Retinal pigment epithelial cell (primary cell): ENCODE measurements around the gene RASGRP4.
A peak's percentile ranks its signal among the peaks of the same experiment; 100 is the strongest.

Experiments used
- DNase-seq: peaks from one replicate; pipeline ENCODE4 v3.0.0-alpha.2; 2010; ENCODE audit warnings: low read depth
- H3K4me3 ChIP-seq: 2 replicates; pipeline ENCODE4 v1.5.1; 2011; ENCODE audit warnings: mild to moderate bottlenecking, low read length, control low read depth, moderate library complexity
- CTCF ChIP-seq: conservative IDR thresholded peaks from 2 replicates; pipeline ENCODE4 v1.5.1; 2011; ENCODE audit warnings: low read depth, low read length, control low read depth, inconsistent platforms

Gene RASGRP4

DNA sequence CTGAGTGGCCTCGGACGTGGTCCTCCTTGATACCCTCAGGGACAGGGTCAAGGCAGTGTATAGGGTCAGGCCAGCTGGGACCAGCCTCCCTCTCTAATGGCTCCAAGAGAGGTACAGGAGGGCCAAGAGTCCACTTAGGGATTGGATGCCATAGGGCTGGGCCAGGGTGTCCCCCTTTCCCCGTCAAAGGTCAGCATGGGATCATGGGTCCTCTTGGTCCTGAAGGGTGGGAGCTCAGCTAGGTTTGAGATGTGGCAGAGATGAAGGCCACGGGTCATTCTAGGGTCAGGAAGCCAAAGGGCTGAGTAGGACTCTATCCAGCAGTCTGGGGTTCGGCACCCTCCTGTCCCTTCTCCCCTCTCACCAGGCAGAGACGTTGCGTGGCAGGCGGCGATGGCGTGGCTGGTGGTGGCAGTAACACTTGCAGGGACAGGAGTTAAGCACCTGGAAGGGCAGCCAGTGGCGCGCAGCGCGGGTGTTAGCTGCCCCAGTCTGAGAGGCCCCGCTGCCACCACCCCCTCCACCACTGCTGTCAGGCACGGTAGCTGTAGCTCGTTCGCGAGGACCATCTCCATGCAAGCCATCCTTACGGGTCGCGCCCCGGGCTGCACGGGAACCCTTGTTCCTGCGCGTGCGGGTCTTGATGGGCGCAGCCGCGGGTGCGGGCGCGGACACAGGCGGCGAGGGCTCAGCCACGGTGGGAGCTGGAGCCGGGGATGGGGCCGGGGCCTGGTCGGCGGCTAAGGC lies 40.8 kb downstream of the RASGRP4 start:
- no peak overlapping the region for H3K4me3 ChIP-seq
- no peak for DNase-seq
- TF ChIP-seq CTCF = no peak

DNA sequence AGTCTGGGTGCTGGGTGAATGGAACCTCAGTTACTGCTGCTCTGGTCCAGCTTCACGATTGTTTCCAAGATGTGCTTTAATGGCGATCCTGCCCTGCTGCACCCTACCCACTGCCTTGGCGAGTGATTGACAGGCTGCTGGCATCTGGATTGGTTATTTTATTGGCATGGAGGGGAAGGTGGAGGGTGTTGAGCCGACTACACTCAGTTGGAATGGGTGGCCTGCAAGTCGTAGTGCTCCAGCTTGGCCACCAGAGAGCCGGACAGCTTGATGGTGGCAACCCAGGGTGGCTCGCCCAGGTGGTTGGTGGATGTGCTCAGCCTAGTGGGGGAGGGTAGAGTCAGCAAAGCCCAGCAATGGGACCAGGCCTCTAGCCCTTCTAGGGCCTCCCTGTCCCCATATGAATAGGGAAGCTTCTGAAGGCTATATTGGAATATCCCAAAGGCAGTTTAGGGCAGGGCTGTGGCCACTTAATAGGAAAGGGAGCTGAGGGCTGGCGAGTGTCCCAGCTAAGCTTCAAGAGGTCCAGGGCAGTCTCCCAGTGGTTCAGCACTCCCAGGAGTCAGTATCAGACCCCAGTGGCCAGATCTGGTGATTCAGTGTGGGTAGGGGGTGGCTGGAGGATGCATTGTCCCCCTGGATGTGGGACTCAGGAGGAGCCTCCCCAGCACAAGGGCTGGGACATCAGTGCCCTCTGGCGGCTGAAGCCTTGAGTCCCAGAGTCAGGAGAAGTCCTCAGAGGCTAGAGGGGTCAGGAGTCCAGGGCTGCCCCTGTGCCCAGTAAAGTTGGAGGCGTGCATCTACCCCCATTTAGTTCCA lies 41.6 kb downstream of the RASGRP4 start:
- no peak overlapping the region for H3K4me3 ChIP-seq
- peak; percentile 51 for TF ChIP-seq CTCF
- DNase-seq = no peak

DNA sequence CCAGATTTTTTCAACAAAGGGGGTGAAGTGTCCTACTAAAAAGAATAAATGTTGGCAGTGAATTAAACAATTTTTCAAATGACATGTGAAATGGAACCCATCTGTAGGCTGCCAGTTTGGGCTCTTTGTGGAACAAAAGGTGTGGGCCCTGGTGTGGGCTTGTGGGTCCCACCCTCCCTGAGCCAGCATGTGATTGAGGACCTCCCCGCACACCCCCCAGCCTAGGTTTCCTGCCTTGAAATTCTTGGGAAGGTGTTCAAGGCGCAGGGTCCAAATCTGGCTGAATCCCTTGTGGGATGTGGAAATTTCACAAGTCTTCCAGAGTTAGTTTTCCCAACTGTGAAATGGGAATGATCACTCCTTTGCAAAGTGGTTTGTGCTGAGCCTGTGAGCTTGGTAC lies 42.3 kb downstream of the RASGRP4 start:
- no peak overlapping the region for H3K4me3 ChIP-seq
- no peak for DNase-seq
- no peak for TF ChIP-seq CTCF

DNA sequence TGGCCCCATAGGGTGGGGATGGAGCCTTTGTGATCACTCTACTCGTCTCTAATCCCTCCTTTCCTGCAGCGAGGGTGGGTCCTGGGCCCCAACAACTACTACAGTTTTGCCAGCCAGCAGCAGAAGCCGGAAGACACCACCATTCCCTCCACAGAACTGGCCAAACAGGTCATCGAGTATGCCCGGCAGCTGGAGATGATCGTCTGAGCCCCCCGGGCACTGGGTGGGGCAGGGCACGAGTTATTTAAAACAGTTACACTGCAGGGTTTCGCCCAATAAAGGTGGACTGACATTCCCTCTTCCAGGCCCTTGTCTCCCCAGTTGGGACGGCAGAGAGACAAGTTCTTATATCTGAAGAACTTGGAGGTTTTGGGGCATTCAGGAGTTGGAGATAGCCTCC lies 42.8 kb downstream of the RASGRP4 start:
- no peak for DNase-seq
- H3K4me3 ChIP-seq = no peak overlapping the region

DNA sequence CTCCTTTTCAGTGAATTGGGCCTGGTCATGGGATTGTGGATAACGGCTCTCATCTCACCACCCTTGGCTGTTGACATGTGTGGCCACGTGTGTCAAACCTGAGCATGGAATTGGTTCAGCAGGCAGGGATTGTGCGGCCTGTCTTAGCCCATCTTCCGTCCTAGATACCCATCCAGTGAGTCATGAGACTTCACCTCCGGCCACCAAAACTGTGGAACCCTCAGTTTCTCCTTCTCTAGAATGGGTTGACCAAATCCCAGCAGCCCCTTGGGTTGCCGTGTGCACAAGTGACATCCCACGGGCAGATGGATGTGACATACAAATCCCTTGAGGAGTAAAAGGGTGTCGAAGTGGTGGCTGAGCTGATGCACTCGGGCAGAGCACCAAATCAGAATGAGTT lies 44.9 kb downstream of the RASGRP4 start:
- DNase-seq = no peak
- no peak for TF ChIP-seq CTCF
- H3K4me3 ChIP-seq = no peak overlapping the region

More for the DNA sequence above, 42.8 kb downstream of the RASGRP4 start:
- TF ChIP-seq CTCF = no peak

GRCh38 chr19:38378866-38379265 lies 47.2 kb downstream of the RASGRP4 start:
- TF ChIP-seq CTCF = no peak
- H3K4me3 ChIP-seq = no peak overlapping the region
- DNase-seq = no peak

DNA sequence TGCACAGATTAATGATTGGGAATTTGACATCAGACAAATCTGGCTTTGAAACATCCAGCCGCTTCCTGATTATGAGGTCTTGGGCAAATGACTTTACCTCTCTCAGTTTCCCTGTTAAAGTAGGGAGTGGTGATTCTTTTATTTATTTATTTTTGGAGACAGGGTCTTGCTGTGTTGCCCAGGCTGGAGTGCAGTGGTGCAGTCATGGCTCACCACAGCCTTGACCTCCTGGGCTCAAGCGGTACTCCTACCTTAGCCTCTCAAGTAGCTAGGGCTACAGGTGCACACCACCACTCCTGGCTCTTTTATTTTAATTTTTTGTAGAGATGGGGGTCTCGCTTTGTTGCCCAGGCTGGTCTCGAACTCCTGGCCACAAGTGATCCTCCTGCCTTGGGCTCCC lies 49.0 kb downstream of the RASGRP4 start:
- TF ChIP-seq CTCF = no peak
- no peak overlapping the region for H3K4me3 ChIP-seq
- no peak for DNase-seq
